Measurements from ENCODE around the gene NTM. TPM values are rescaled to one million over a fixed set of nuclear protein-coding genes. Genes with fewer than 3 reads are reported as not detected.

Gene NTM
- total RNA-seq, 2 donors from 2014 or later: 19.1 to 44.7 TPM

DNA sequence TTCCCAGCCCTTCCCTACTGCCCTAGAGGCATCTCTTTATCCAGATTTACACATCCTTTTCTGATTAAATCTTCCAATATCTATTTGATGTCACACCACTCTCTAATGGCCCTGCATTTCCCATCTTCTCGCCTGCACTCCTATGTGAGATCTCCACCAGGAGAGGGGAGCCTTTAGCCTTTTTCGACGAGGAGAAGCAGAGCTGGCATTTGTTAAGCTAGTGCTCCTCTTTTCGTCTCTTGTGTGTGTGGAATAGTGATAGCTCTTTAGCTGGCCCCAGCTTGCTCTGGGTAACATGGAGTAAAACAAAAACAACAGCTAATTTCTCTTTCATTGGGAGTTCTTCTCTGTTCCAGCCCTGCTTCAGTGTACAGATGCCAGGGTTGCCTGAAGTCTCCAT, 536.5 kb downstream of the NTM start:
- DNase-seq (ENCODE audit: low spot score): no peak
- Histone ChIP-seq H3K27me3 (no peaks in the 10 kb centered on the region), H3K9me3 (no peaks in the 10 kb centered on the region), H3K4me1 (peaks cover 0 to 4% of the 10 kb centered on the region in 2 donors), H3K4me3 (no peak overlapping the region), H3K36me3 (no peaks in the 10 kb centered on the region), H3K27ac (no peak overlapping the region)
- TF ChIP-seq, protein P1, sequence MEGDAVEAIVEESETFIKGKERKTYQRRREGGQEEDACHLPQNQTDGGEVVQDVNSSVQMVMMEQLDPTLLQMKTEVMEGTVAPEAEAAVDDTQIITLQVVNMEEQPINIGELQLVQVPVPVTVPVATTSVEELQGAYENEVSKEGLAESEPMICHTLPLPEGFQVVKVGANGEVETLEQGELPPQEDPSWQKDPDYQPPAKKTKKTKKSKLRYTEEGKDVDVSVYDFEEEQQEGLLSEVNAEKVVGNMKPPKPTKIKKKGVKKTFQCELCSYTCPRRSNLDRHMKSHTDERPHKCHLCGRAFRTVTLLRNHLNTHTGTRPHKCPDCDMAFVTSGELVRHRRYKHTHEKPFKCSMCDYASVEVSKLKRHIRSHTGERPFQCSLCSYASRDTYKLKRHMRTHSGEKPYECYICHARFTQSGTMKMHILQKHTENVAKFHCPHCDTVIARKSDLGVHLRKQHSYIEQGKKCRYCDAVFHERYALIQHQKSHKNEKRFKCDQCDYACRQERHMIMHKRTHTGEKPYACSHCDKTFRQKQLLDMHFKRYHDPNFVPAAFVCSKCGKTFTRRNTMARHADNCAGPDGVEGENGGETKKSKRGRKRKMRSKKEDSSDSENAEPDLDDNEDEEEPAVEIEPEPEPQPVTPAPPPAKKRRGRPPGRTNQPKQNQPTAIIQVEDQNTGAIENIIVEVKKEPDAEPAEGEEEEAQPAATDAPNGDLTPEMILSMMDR (IDR thresholded peaks at IDR 0.05): peak; percentile 16 to 56

DNA sequence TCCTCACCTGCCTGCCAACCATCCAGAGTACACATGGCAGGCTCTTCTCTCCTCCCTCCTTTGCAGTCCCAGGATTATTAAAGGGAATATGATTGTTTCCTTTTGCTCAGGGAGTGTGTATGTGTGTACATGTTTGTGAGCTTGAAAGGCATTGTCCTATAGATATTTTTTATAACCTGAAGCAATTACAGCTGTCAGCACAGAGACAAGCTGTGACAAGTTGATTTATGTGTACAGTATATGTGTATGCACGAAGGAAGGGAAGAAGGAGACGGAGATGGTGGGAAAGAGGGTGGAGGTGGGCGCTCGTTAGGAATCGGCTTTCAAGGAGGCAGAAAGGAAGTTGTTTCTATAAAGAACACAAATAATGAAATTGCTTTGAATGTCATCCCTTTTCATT, 537.0 kb downstream of the NTM start:
- Histone ChIP-seq H3K27me3 (no peaks in the 10 kb centered on the region), H3K36me3 (no peaks in the 10 kb centered on the region), H3K4me3 (no peak overlapping the region), H3K9me3 (no peaks in the 10 kb centered on the region), H3K27ac (no peak overlapping the region), H3K4me1 (peaks cover 0 to 5% of the 10 kb centered on the region in 2 donors)
- DNase-seq (ENCODE audit: low spot score): no peak
- TF ChIP-seq, protein P1 (IDR thresholded peaks at IDR 0.05): no peak

DNA sequence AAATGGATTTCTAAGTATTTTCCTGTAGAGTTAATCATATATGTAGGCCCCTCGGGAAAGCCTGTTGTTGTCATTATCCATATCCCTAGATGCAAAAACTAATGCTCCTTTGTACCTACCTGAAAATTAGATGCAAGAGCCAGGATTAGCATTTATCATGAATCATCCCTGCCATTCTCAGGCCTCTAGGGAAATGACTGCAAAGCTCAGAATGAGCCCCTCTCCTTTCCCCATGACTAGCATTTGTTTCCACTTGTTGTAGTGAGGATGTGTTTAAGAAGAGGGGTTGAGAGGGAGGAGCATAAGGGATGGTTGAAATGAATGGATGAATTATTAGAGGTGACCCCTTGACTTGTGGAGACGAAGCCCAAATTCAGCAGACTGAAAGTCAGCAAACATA, 537.9 kb downstream of the NTM start:
- DNase-seq (ENCODE audit: low spot score): no peak
- Histone ChIP-seq H3K4me3 (no peak overlapping the region), H3K27ac (no peak overlapping the region), H3K36me3 (no peaks in the 10 kb centered on the region), H3K27me3 (no peaks in the 10 kb centered on the region), H3K4me1 (peaks cover 0 to 5% of the 10 kb centered on the region in 2 donors), H3K9me3 (no peaks in the 10 kb centered on the region)
- TF ChIP-seq, protein P1 (IDR thresholded peaks at IDR 0.05): no peak

DNA sequence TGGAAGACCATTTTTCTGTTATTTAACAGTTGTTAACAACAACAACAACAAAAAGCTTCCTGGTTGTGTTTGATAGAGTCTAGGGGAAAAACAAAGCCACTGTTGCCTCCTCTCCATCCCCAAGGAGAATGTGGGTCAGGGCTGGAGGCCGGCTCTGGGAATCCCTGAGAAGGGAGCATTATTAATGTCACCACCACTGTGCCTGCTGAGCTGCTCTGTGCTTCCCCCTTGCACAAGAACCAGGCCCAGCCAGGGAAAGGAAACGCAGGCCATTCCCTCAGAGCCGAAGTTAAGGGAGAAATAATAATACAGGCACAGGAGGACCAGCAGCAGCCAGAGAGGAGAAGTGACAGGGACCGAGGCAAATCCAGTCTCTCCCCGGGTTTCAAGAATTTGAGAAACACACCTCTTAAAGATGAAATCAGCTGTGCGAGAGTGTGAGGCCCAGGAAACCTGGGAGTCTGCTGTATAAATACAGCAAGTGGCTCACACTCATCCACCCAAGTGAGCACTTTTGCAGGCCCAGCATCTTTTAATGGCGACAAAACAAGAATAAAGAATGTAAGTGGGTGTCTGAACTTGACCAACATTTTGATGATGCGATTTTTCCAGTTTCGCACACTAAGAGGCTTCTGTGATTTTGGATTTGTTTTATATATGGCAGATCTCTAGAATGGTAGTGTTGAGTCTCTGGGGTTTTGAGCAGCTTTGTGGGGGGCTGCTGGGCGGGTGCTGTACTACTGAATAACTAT, 539.2 kb downstream of the NTM start:
- Histone ChIP-seq H3K9me3 (no peaks in the 10 kb centered on the region), H3K36me3 (no peaks in the 10 kb centered on the region), H3K27me3 (no peaks in the 10 kb centered on the region), H3K27ac (peak overlapping the region in 1 of 2 donors; percentile 83), H3K4me3 (peak overlapping the region in 1 of 2 donors; percentile 63), H3K4me1 (peaks cover 0 to 8% of the 10 kb centered on the region in 2 donors)
- DNase-seq (ENCODE audit: low spot score): no peak
- TF ChIP-seq, protein P1 (IDR thresholded peaks at IDR 0.05): no peak

DNA sequence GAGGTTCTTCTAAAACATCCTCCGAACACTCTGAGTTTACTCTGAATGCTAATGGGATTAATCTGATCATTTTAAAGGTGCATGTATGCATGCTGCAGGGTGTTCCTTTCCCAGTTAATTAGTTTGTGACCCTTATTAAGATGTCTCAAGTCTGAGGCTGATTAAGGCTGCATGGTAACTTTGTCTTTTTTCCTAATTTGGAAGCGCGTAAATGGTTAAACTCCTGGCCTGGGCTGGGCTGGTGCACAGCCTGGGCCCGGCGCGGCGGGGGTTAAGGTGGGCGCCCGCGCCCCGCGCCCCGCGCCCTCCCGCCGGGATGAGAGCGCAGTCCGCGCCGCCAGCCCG, 539.7 kb downstream of the NTM start:
- Histone ChIP-seq H3K27ac (peak overlapping the region; percentile 50 to 83), H3K4me1 (peaks cover 0 to 8% of the 10 kb centered on the region in 2 donors), H3K27me3 (no peaks in the 10 kb centered on the region), H3K36me3 (no peaks in the 10 kb centered on the region), H3K9me3 (no peaks in the 10 kb centered on the region), H3K4me3 (peak overlapping the region; percentile 63 to 65)
- DNase-seq (ENCODE audit: low spot score): no peak
- TF ChIP-seq, protein P1 (IDR thresholded peaks at IDR 0.05): no peak
